HG03280 (cell line): ENCODE measurements around the gene CA9.

Experiments used
- ATAC-seq: cut with Tn5 transposase; IDR thresholded peaks from one replicate; pipeline ENCODE4 v1.9.1; 2021; ENCODE audit warnings: mild to moderate bottlenecking, moderate library complexity; ENCODE audit not compliant: unreplicated experiment

Gene CA9

DNA sequence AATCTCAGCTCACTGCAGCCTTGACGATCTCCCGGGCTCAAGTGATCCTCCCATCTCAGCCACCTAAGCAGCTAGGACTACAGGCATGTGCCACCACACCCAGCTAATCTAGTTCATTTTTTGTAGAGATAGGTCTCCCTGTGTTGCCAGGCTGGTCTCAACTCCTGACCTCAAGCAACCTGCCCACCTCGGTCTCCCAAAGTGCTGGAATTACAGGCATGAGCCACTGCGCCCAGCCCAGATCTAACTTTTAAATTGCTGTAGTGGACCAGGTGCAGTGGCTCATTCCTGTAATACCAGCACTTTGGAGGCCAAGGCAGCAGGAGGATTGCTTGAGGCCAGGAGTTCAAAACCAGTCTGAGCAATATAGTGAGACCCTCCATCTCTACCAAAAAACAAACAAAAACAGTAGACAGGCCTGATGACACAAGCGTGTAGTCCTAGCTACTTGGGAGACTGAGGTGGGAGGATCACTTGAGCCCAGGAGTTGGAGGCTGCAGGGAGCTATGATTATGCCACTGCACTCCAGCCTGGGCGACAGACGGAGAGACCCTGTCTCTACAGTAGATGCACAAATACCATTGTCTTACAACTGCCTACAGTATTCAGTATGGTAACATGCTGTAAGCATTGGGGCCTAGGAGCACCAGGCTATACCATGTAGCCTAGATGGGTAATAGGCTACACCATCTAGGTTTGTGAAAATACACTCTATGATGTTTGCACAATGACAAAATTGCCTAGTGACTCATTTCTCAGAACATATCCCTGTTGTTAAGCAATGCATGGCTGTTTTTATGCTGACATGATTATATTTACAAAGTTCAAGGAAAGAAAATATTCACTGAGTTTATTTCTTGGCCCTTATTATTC lies 21.5 kb upstream of the CA9 start:
- ATAC-seq, result no peak

- ATAC-seq, result no peak
These were observed 20.9 kb upstream of the CA9 start for GRCh38 chr9:35652829-35653209.

GRCh38 chr9:35653611-35654010 lies 20.1 kb upstream of the CA9 start:
- ATAC-seq, result no peak

- ATAC-seq, result no peak
These were observed 17.4 kb upstream of the CA9 start for GRCh38 chr9:35656348-35656747.

- no peak for ATAC-seq
These were observed 16.7 kb upstream of the CA9 start for GRCh38 chr9:35656831-35657545.

- ATAC-seq, result peak; percentile 91
These were observed 16.1 kb upstream of the CA9 start, which contains the start of gene RMRP for GRCh38 chr9:35657546-35658136. TSS of gene RMRP (minus strand) at chr9:35658019.

GRCh38 chr9:35658137-35658967 lies 15.4 kb upstream of the CA9 start, which contains the start of gene CCDC107:
TSS of gene CCDC107 (plus strand) at chr9:35658292. CDS start at chr9:35658380, 88 bp downstream.
- ATAC-seq, result peak; percentile 61

GRCh38 chr9:35658968-35659220 lies 14.8 kb upstream of the CA9 start:
- no peak for ATAC-seq

GRCh38 chr9:35659340-35659739 lies 14.4 kb upstream of the CA9 start:
- ATAC-seq, result no peak

DNA sequence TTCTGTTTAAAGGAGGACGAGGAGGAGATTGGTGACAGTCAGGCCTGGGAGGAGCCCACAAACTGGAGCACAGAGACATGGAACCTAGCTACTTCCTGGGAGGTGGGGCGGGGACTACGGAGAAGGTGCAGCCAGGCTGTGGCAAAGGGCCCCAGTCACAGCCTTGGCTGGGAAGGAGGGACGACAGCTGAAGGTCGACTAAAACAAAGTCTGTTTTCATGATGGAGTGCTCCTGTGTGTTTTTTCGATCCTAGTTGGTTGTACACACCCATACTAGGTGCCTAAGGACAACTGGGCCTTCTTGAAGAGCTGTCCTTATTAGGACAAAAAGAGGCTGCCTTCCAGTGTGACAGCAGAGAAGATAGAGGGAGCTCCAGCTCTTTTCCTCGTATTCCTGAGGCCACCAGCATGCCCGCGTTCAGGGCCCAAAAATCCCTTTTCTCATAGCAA lies 12.7 kb upstream of the CA9 start:
- ATAC-seq, result no peak

GRCh38 chr9:35661756-35662350 lies 11.9 kb upstream of the CA9 start:
- ATAC-seq, result no peak

DNA sequence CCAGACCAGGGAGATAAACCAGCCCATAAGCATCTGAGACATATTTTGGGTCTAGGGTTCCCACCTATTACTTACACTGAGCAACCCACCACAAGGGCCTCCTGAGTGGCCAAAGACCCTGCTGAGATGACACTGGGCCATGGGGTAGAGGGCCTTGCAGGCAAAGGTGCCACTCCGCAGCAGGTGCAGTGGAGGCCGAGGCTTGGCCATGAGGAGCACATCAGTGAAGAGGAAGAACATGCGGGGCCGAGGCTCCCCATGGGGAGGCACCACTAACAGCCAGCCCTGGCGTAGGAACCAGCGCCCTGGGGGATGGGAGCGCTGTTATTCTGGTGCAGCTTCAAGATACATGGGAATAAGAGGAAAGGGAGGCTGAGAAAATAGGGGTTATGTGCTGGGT lies 11.3 kb upstream of the CA9 start:
- ATAC-seq, result no peak

GRCh38 chr9:35664531-35665470 lies 8.9 kb upstream of the CA9 start, which contains the start of gene ARHGEF39:
TSS of gene ARHGEF39 (minus strand) at chr9:35665195. CDS start at chr9:35665169, 26 bp downstream.
- peak; percentile 79 for ATAC-seq

DNA sequence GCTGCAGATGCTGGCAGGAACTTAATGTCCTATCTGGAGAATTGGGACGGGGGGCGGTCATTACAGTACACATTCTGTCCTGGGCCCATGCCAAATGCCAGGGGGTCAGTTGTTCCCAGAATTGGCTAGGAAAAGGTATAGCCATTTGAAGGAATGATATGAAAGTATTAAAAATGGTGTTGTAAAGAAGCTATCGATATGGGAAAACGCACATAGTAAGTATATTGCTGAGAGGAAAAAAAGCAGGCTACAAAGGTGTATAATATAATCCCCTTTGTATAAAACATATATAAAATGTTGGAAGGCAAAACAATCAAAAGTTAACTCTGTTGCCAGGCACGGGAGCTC lies 8.3 kb upstream of the CA9 start:
- ATAC-seq, result no peak

- no peak for ATAC-seq
These were observed 7.7 kb upstream of the CA9 start for GRCh38 chr9:35666045-35666444.

GRCh38 chr9:35666549-35666948 lies 7.2 kb upstream of the CA9 start:
- no peak for ATAC-seq

DNA sequence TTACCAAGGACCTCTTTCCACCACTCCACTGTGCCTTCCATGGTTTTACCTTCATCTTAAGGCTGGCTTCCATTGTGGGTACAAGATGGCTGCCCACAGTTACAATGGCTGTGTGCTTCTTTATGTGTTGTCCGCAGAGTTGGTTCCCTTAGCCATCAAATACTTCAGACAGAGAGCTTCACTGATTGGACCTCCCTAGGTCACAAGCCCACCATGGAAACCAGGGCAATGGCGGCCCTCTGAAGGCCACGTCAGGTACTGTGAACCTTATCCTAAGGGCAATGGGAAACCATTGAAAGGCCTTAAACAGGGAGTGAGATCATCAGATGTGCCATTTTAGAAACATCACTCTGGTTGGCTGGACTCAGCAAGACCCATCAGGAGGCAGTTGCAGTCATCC lies 5.8 kb upstream of the CA9 start:
- ATAC-seq, result no peak

- no peak for ATAC-seq
These were observed 4.2 kb upstream of the CA9 start for GRCh38 chr9:35669331-35670145.

- no peak for ATAC-seq
These were observed 265 bp downstream of the CA9 start for GRCh38 chr9:35674025-35674361.
